Activated CD8-positive, alpha-beta T cell treated with anti-CD3 and anti-CD28 coated beads for 36 hours (primary cell): Measurements from ENCODE around the gene ATP8A1. TPM values are rescaled to one million over a fixed set of nuclear protein-coding genes. Genes with fewer than 3 reads are reported as not detected.

Source experiments
- ATAC-seq: fragments of 200-7000 bp; cut with Tn5 transposase; one replicate; pipeline ENCODE4 v1.10.0; 2021; ENCODE audit warnings: mild to moderate bottlenecking, moderate library complexity
- CTCF ChIA-PET: fragments of 350-600 bp; sonication (Branson Sonifier 250); formaldehyde crosslinking; loops from one replicate; lab custom pipeline; 2021; ENCODE audit warnings: antibody characterized with exemption; lab: Charles Lee
- POLR2A ChIA-PET: fragments of 350-600 bp; sonication (Branson Sonifier 250); formaldehyde crosslinking; loops from one replicate; lab custom pipeline; 2021; ENCODE audit warnings: antibody characterized with exemption; lab: Charles Lee
- DNase-seq: peaks from one replicate; pipeline ENCODE4 v3.0.0-alpha.2; 2020
- H3K27ac Mint-ChIP-seq: one replicate; pipeline ENCODE4 v1.8.0; 2021; ENCODE audit warnings: mild to moderate bottlenecking, mixed read lengths
- H3K27me3 Mint-ChIP-seq: one replicate; pipeline ENCODE4 v1.8.0; 2021; ENCODE audit warnings: mixed read lengths
- H3K36me3 Mint-ChIP-seq: one replicate; pipeline ENCODE4 v1.8.0; 2021; ENCODE audit warnings: low read depth, mixed read lengths
- H3K4me1 Mint-ChIP-seq: one replicate; pipeline ENCODE4 v1.8.0; 2021; ENCODE audit warnings: low read depth, mixed read lengths
- H3K4me3 Mint-ChIP-seq: one replicate; pipeline ENCODE4 v1.8.0; 2021; ENCODE audit warnings: mild to moderate bottlenecking, moderate library complexity, mixed read lengths
- H3K9me3 Mint-ChIP-seq: one replicate; pipeline ENCODE4 v1.8.0; 2021; ENCODE audit warnings: mixed read lengths
- intact Hi-C: fragments of 100-400 bp; cut with micrococcal nuclease; formaldehyde crosslinking; loops from one replicate; pipeline ENCODE4 v1.10.0; 2022
- total RNA-seq, 2 experiments: library from RNA; stranded (reverse); gene quantifications; one replicate each; pipeline ENCODE4 v1.2.3, GENCODE V29; 2021
- TF ChIP-seq, protein P1 (sequence below): fragments of 200-600 bp; IDR thresholded peaks from one replicate; pipeline ENCODE4 v1.8.0; 2022; ENCODE audit warnings: antibody characterized with exemption, mild to moderate bottlenecking

Gene ATP8A1
- total RNA-seq, 2 experiments from 2014 or later = 28.1 to 30.7 TPM

GRCh38 chr4:42558156-42558555 is 98.7 kb downstream of the ATP8A1 start:
- ChIA-PET POLR2A (interaction anchor here (0.6 kb wide), 2 partner anchors 12 to 212 kb away, joined by 3 to 5 read pairs; no protein-coding TSS in a partner anchor), CTCF (interaction anchor here (1.0 to 2.0 kb wide), 4 partner anchors 11 to 260 kb away, joined by 3 to 10 read pairs (median 4); no protein-coding TSS in a partner anchor)
- H3K4me1 Mint-ChIP-seq = no peaks in the 10 kb centered on the region
- DNase-seq = no peak
- ATAC-seq = no peak
- no peak overlapping the region for H3K4me3 Mint-ChIP-seq
- TF ChIP-seq, protein P1, sequence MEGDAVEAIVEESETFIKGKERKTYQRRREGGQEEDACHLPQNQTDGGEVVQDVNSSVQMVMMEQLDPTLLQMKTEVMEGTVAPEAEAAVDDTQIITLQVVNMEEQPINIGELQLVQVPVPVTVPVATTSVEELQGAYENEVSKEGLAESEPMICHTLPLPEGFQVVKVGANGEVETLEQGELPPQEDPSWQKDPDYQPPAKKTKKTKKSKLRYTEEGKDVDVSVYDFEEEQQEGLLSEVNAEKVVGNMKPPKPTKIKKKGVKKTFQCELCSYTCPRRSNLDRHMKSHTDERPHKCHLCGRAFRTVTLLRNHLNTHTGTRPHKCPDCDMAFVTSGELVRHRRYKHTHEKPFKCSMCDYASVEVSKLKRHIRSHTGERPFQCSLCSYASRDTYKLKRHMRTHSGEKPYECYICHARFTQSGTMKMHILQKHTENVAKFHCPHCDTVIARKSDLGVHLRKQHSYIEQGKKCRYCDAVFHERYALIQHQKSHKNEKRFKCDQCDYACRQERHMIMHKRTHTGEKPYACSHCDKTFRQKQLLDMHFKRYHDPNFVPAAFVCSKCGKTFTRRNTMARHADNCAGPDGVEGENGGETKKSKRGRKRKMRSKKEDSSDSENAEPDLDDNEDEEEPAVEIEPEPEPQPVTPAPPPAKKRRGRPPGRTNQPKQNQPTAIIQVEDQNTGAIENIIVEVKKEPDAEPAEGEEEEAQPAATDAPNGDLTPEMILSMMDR = no peak
- H3K27ac Mint-ChIP-seq = no peak overlapping the region
- intact Hi-C loops = no loop called here
- H3K36me3 Mint-ChIP-seq = peaks cover 27% of the 10 kb centered on the region
- H3K9me3 Mint-ChIP-seq = no peaks in the 10 kb centered on the region
- H3K27me3 Mint-ChIP-seq = no peaks in the 10 kb centered on the region

GRCh38 chr4:42555828-42556227 is 101.1 kb downstream of the ATP8A1 start:
- TF ChIP-seq, protein P1 = no peak
- POLR2A ChIA-PET = no interaction called here
- DNase-seq (no peak), ATAC-seq (no peak)
- H3K27me3 Mint-ChIP-seq = no peaks in the 10 kb centered on the region
- H3K27ac Mint-ChIP-seq = no peak overlapping the region
- peaks cover 19% of the 10 kb centered on the region for H3K36me3 Mint-ChIP-seq
- H3K9me3 Mint-ChIP-seq = no peaks in the 10 kb centered on the region
- intact Hi-C loops = no loop called here
- no peak overlapping the region for H3K4me3 Mint-ChIP-seq
- no peaks in the 10 kb centered on the region for H3K4me1 Mint-ChIP-seq
- CTCF ChIA-PET = interaction anchor here (1.2 kb wide), 1 partner anchor 9 kb away, joined by 3 read pairs; no protein-coding TSS in a partner anchor

DNA sequence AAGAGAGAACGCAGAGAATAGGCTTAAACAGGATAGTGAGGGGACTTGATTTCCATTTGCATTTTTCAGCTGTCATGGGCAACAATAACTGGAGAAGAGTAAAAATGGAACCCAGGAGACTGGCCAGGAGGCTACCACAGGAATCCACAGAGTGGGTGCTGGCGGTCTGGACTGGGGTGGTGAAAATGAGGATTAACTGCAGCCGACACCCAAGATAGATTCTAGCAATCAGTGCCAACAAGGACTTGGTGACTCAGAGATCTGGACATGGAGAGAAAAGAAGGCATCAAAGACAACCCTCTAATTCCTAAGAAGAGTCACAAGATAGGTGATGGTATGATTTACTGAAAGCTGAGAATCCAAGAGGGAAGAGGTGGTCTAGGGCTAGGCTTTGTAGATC is 102.8 kb downstream of the ATP8A1 start:
- no peak for DNase-seq
- H3K27ac Mint-ChIP-seq = no peak overlapping the region
- no peaks in the 10 kb centered on the region for H3K9me3 Mint-ChIP-seq

GRCh38 chr4:42549896-42550295 is 107.0 kb downstream of the ATP8A1 start:
- H3K27ac Mint-ChIP-seq = no peak overlapping the region
- TF ChIP-seq, protein P1 = no peak
- H3K36me3 Mint-ChIP-seq = peaks cover 19% of the 10 kb centered on the region
- intact Hi-C loops = no loop called here
- DNase-seq (no peak), ATAC-seq (no peak)
- no peaks in the 10 kb centered on the region for H3K4me1 Mint-ChIP-seq
- POLR2A ChIA-PET = no interaction called here
- H3K27me3 Mint-ChIP-seq = no peaks in the 10 kb centered on the region
- H3K9me3 Mint-ChIP-seq = no peaks in the 10 kb centered on the region
- no peak overlapping the region for H3K4me3 Mint-ChIP-seq
- CTCF ChIA-PET = no interaction called here

More for the DNA sequence above, 102.8 kb downstream of the ATP8A1 start:
- CTCF ChIA-PET = interaction anchor here (2.5 kb wide), 1 partner anchor 15 kb away, joined by 9 read pairs; no protein-coding TSS in a partner anchor
- POLR2A ChIA-PET = no interaction called here
- Mint-ChIP-seq H3K4me3 (no peak overlapping the region), H3K36me3 (peaks cover 21% of the 10 kb centered on the region), H3K4me1 (no peaks in the 10 kb centered on the region), H3K27me3 (no peaks in the 10 kb centered on the region)
- intact Hi-C loops = no loop called here
- TF ChIP-seq, protein P1 = no peak
- ATAC-seq = no peak

- intact Hi-C loops = no loop called here
- no peak for ATAC-seq
- ChIA-PET CTCF (no interaction called here), POLR2A (no interaction called here)
- no peak for DNase-seq
- no peaks in the 10 kb centered on the region for H3K4me1 Mint-ChIP-seq
- no peaks in the 10 kb centered on the region for H3K27me3 Mint-ChIP-seq
- H3K4me3 Mint-ChIP-seq = no peak overlapping the region
- TF ChIP-seq, protein P1 = no peak
- H3K9me3 Mint-ChIP-seq = no peaks in the 10 kb centered on the region
- peaks cover 16% of the 10 kb centered on the region for H3K36me3 Mint-ChIP-seq
- H3K27ac Mint-ChIP-seq = no peak overlapping the region
Observed at GRCh38 chr4:42547805-42548204, 109.1 kb downstream of the ATP8A1 start.
